HEK293 (cell line): ENCODE measurements around the gene ACAD8.

Source experiments
- CTCF ChIA-PET: fragments of 350-600 bp; formaldehyde crosslinking; extraction: SDS; loops from one replicate; lab custom pipeline; 2021; ENCODE audit warnings: antibody characterized with exemption; lab: Yijun Ruan, JAX
- POLR2A ChIA-PET: fragments of 300-600 bp; formaldehyde crosslinking; extraction: SDS; loops from one replicate; lab custom pipeline; 2020; ENCODE audit warnings: antibody characterized with exemption, inconsistent platforms; lab: Yijun Ruan, JAX
- H3K27ac ChIP-seq: fragments of 200-500 bp; sonication (Bioruptor generic); 2 replicates; pipeline ENCODE4 v1.5.1; 2014; ENCODE audit warnings: low read depth, low read length, control low read depth, inconsistent platforms; ENCODE audit errors: extremely low read depth
- H3K36me3 ChIP-seq, 2 experiments: fragments of 200-500 bp in 1 of 2; sonication (Bioruptor generic) in 1 of 2; 1 replicate in 1 of 2; 2 replicates in 1 of 2; pipeline ENCODE4 v1.5.1; 2014 to 2017; ENCODE audit warnings: inconsistent platforms in 2 of 2, low read length in 2 of 2; ENCODE audit not compliant: control insufficient read depth in 2 of 2, insufficient read depth in 1 of 2
- H3K4me1 ChIP-seq: fragments of 200-500 bp; sonication (Bioruptor generic); 2 replicates; pipeline ENCODE4 v1.5.1; 2014; ENCODE audit warnings: mild to moderate bottlenecking, low read length, inconsistent platforms; ENCODE audit not compliant: control insufficient read depth, insufficient read depth
- H3K4me3 ChIP-seq: 2 replicates; pipeline ENCODE4 v1.5.1; 2011; ENCODE audit warnings: low read depth, mild to moderate bottlenecking, control low read depth, low read length, moderate library complexity
- H3K9me3 ChIP-seq: fragments of 200-500 bp; sonication (Bioruptor generic); 2 replicates; pipeline ENCODE4 v1.5.1; 2014; ENCODE audit warnings: low read depth, low read length, inconsistent platforms; ENCODE audit not compliant: control insufficient read depth, insufficient read depth
- ELK4 ChIP-seq: IDR thresholded peaks from 2 replicates; pipeline ENCODE4 v1.6.1; 2011; ENCODE audit warnings: mild to moderate bottlenecking, low read depth, low read length, borderline replicate concordance
- PBX3 ChIP-seq: sonication (generic); formaldehyde crosslinking; IDR thresholded peaks from 2 replicates; pipeline ENCODE4 v1.8.1; 2022; ENCODE audit warnings: mild to moderate bottlenecking, moderate library complexity, missing genetic modification reagents
- RBAK ChIP-seq: fragments of 450-650 bp; formaldehyde crosslinking; IDR thresholded peaks from 2 replicates; pipeline ENCODE4 v1.5.1; 2016; ENCODE audit warnings: missing biosample characterization, missing genetic modification characterization
- SP2 ChIP-seq: fragments of 450-650 bp; formaldehyde crosslinking; IDR thresholded peaks from 2 replicates; pipeline ENCODE4 v1.5.1; 2016; ENCODE audit warnings: missing biosample characterization, missing genetic modification characterization
- ZBTB48 ChIP-seq: fragments of 450-650 bp; formaldehyde crosslinking; IDR thresholded peaks from 2 replicates; pipeline ENCODE4 v1.5.1; 2016; ENCODE audit warnings: missing biosample characterization, missing genetic modification characterization
- ZIC2 ChIP-seq: fragments of 450-650 bp; formaldehyde crosslinking; IDR thresholded peaks from 2 replicates; pipeline ENCODE4 v1.5.1; 2016; ENCODE audit warnings: missing biosample characterization, missing genetic modification characterization
- ZNF148 ChIP-seq: fragments of 450-650 bp; formaldehyde crosslinking; IDR thresholded peaks from 2 replicates; pipeline ENCODE4 v1.5.0; 2017; ENCODE audit warnings: missing biosample characterization, missing genetic modification characterization, borderline replicate concordance
- ZNF311 ChIP-seq: fragments of 450-650 bp; formaldehyde crosslinking; IDR thresholded peaks from 2 replicates; pipeline ENCODE4 v1.5.1; 2017; ENCODE audit warnings: missing biosample characterization, missing genetic modification characterization, borderline replicate concordance
- ZNF37A ChIP-seq: fragments of 450-650 bp; IDR thresholded peaks from 2 replicates; pipeline ENCODE4 v1.5.1; 2018; ENCODE audit warnings: missing biosample characterization, missing genetic modification characterization
- ZNF394 ChIP-seq: fragments of 450-650 bp; formaldehyde crosslinking; IDR thresholded peaks from 2 replicates; pipeline ENCODE4 v1.5.1; 2016; ENCODE audit warnings: missing biosample characterization, missing genetic modification characterization, mild to moderate bottlenecking, moderate library complexity, borderline replicate concordance
- ZNF433 ChIP-seq: fragments of 450-650 bp; formaldehyde crosslinking; IDR thresholded peaks from 2 replicates; pipeline ENCODE4 v1.5.1; 2016; ENCODE audit warnings: missing biosample characterization, missing genetic modification characterization, low read depth
- ZNF518A ChIP-seq: fragments of 450-650 bp; formaldehyde crosslinking; conservative IDR thresholded peaks from 2 replicates; pipeline ENCODE4 v1.5.1; 2016; ENCODE audit warnings: low read depth, missing biosample characterization, missing genetic modification characterization
- ZNF549 ChIP-seq: fragments of 450-650 bp; IDR thresholded peaks from 2 replicates; pipeline ENCODE4 v1.5.1; 2018; ENCODE audit warnings: missing biosample characterization, missing genetic modification characterization, mild to moderate bottlenecking, inconsistent platforms, moderate library complexity
- ZNF776 ChIP-seq: fragments of 450-650 bp; formaldehyde crosslinking; IDR thresholded peaks from 2 replicates; pipeline ENCODE4 v1.5.0; 2017; ENCODE audit warnings: missing biosample characterization, missing genetic modification characterization, borderline replicate concordance

The ACAD8 gene

GRCh38 chr11:134282121-134283045, 29.0 kb downstream of the ACAD8 start:
- Histone ChIP-seq H3K4me1 (no peaks in the 10 kb centered on the region), H3K9me3 (no peaks in the 10 kb centered on the region), H3K4me3 (no peak overlapping the region), H3K27ac (no peak overlapping the region), H3K36me3 (peaks cover 0 to 3% of the 10 kb centered on the region in 2 experiments; a peak in 1 of 3 replicates)
- ChIA-PET CTCF (interaction anchor here (0.6 to 1.5 kb wide), 2 partner anchors 13 to 21 kb away, joined by 3 to 5 read pairs; no protein-coding TSS in a partner anchor), POLR2A (no interaction called here)
- no peak for TF ChIP-seq ZNF37A (tag by site-specific recombination)
- no peak for TF ChIP-seq ZNF394 (tag by site-specific recombination)
- TF ChIP-seq PBX3 (CRISPR knock-in tag) = no peak
- no peak for TF ChIP-seq ZNF148 (tag by site-specific recombination)
- TF ChIP-seq ZNF518A (tag by site-specific recombination) = no peak
- TF ChIP-seq ELK4 = no peak
- TF ChIP-seq ZIC2 = no peak
- TF ChIP-seq ZNF433 (tag by site-specific recombination) = no peak
- no peak for TF ChIP-seq ZNF311 (tag by site-specific recombination)
- TF ChIP-seq RBAK (tag by site-specific recombination) = no peak
- TF ChIP-seq ZNF549 (tag by site-specific recombination) = no peak
- no peak for TF ChIP-seq SP2 (tag by site-specific recombination)
- no peak for TF ChIP-seq ZNF776 (tag by site-specific recombination)
- no peak for TF ChIP-seq ZBTB48 (tag by site-specific recombination)
